NCI-H2029 (cell line): ENCODE measurements around the gene ISCU.

Experiments
- DNase-seq: peaks from one replicate; lab custom pipeline; 2025; lab: John Stamatoyannopoulos, UW

Gene ISCU

GRCh38 chr12:108603743-108604142 is 41.3 kb downstream of the ISCU start:
- DNase-seq: no peak

- DNase-seq: no peak
Measured at GRCh38 chr12:108604208-108604941, 42.0 kb downstream of the ISCU start.

- no peak for DNase-seq
Measured at GRCh38 chr12:108605000-108605689, 42.7 kb downstream of the ISCU start.

GRCh38 chr12:108605690-108606406 is 43.5 kb downstream of the ISCU start:
- DNase-seq: no peak

GRCh38 chr12:108606492-108606891 is 44.1 kb downstream of the ISCU start:
- no peak for DNase-seq

- DNase-seq: no peak
Measured at GRCh38 chr12:108607981-108608600, 45.7 kb downstream of the ISCU start.

GRCh38 chr12:108608616-108609015 is 46.2 kb downstream of the ISCU start:
- no peak for DNase-seq

GRCh38 chr12:108609537-108610335 is 47.3 kb downstream of the ISCU start:
- no peak for DNase-seq

- DNase-seq: no peak
Measured at GRCh38 chr12:108610336-108610815, 48.0 kb downstream of the ISCU start.

GRCh38 chr12:108610856-108611605 is 48.6 kb downstream of the ISCU start:
- DNase-seq: no peak

- no peak for DNase-seq
Measured at GRCh38 chr12:108611884-108612415, 49.6 kb downstream of the ISCU start.

- no peak for DNase-seq
Measured at GRCh38 chr12:108612788-108613282, 50.4 kb downstream of the ISCU start.

GRCh38 chr12:108613548-108613947 is 51.2 kb downstream of the ISCU start:
- no peak for DNase-seq

GRCh38 chr12:108614041-108614440 is 51.6 kb downstream of the ISCU start:
- DNase-seq: no peak

GRCh38 chr12:108614639-108615038 is 52.2 kb downstream of the ISCU start:
- DNase-seq: no peak

GRCh38 chr12:108615918-108616317 is 53.5 kb downstream of the ISCU start:
- DNase-seq: no peak

- DNase-seq: no peak
Measured at GRCh38 chr12:108616359-108616758, 54.0 kb downstream of the ISCU start.

- DNase-seq: no peak
Measured at GRCh38 chr12:108616941-108617858, 54.8 kb downstream of the ISCU start.
